HCEC 1CT (cell line): ENCODE results near the gene CACHD1.

Experiments
- DNase-seq: peaks from one replicate; pipeline ENCODE4 v3.0.0-alpha.2; 2017

CACHD1 gene

GRCh38 chr1:64555947-64556346, 86.0 kb downstream of the CACHD1 start:
- no peak for DNase-seq

DNA sequence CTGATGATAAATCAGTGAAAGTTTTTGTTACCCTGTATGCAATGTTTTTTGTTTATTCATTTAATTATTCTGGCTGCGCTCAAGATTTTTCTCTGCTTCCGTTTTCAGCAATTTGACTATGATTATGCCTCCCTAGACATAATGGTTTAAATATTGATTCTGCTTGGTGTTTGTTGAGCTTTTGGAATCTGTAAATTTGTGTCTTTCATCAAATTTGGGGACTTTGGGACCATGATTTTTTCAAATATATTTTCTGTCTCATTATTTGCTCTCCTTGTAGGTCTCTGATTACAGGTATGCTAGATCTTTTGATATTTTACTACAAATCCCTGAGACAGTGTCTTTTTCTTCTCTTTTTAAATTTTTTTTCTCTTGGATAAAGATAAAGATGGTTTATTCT, 92.1 kb downstream of the CACHD1 start:
- no peak for DNase-seq

- no peak for DNase-seq
Observed at GRCh38 chr1:64563958-64564565, 94.1 kb downstream of the CACHD1 start.

- DNase-seq, result no peak
Observed at GRCh38 chr1:64564891-64565290, 95.0 kb downstream of the CACHD1 start.

- peak; percentile 49 for DNase-seq
Observed at GRCh38 chr1:64567426-64568170, 97.7 kb downstream of the CACHD1 start.

GRCh38 chr1:64568171-64568450, 98.2 kb downstream of the CACHD1 start:
- peak; percentile 5 for DNase-seq

DNA sequence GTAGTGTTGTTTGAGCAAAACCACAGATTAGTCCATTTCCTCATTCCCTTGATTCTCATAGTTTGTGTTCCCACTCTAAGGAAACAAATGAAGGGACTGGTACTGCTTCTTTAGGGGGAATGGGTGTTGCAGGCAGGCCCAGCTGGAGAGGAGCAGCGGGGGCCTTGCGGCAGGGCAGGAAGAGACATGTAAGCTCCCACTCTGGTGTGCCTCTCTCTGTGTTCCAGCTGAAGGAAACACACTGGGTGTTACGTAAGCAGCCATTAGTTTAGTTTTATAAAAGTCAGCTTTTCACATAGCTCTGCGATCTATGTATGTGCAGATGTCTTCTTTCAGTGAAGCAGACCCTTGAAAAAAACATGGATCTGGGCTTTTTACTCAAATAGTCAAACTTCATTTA, 99.5 kb downstream of the CACHD1 start:
- DNase-seq, result no peak

- no peak for DNase-seq
Observed at GRCh38 chr1:64570267-64570855, 100.4 kb downstream of the CACHD1 start.

DNA sequence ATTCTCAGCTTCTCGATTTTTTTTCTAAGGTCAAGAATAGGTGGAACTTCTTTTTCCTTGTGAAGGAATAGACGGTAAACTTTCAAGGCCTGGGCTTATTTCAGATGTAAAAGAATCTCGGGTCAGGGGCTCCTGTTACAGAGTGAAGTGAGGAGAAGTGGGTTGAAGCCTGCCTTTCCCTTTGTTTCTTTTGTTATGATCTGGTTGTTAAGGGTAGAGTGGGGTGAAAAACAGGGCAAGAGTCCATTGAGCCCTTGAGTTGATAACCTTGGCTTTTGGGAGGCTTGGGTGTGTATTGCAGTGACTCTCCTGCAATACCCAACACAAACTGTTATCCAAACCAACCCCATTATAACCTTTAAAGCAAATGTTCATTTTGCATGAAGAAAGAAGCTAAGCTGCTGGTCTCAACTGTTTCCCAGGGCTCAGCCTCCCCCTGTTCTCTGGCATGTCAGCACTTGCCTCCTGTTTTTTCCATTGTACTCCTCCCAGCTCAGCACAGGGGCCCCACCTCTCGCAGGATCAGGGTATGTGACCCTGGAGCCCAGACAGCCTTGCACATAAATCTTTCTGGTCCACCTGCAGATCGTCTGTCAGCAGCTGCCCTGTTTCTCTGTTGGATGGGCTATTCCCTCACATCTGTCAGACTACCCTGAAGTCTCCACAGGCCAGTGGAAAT, 102.4 kb downstream of the CACHD1 start:
- no peak for DNase-seq

GRCh38 chr1:64574301-64574700, 104.4 kb downstream of the CACHD1 start:
- peak; percentile 70 for DNase-seq

DNA sequence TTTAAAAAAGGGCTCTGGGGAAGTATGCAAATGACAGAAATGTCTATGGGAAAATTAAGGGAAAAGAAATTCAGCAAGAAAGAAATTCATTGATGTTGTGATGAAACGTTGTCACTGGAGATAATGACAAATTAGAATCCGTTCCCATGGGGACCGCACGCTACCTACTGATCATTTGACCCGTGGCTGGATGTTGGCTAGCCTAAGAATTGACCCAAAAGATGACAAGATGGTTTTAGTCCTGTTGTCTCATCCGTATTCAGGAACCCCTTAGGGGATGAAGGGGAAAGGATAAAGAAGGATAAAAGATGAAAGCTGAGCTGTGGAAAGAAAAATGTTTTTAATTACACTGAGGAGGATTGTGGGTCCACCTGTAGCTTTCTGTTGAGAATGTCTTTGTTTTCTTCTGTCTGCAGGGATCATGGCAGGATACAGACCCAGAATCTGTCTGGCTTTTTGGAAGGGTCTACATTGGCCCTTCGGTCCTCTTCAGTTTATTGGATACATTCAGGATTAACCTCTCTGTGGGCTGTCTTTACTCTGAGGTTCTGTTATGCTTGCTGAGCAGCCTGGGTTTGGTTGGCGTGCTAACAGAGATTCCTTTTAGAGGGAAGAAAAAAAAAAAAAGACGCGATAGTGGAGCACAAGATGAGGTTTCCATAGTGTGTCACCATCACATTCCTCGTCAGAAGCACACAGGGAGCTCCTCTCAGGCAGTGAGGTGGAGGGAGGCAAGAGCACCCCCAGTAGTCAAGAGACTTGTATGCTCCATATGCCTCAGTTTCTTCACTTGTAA, 106.2 kb downstream of the CACHD1 start:
- DNase-seq, result no peak

- no peak for DNase-seq
Observed at GRCh38 chr1:64578270-64578973, 108.5 kb downstream of the CACHD1 start.

DNA sequence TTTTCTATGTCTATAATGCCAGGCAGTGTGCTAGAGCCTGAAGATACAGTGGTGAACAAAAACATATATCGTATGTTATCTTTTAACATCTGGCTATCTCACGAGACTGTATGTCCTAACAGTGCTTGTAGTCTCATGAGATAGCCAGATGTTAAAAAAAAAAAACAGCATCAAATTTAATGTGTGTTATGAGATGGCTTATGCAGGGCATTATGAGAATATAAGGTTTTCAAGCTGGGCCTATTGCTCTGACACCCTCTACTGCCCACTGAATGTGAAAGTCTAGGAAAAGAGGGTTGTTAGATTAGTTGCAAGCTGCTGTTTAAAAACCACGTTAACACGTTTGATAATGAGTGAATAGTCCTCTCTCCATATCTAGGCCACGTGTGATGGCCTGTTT, 109.8 kb downstream of the CACHD1 start:
- no peak for DNase-seq

GRCh38 chr1:64581135-64581842, 111.4 kb downstream of the CACHD1 start:
- no peak for DNase-seq

GRCh38 chr1:64581843-64582185, 111.9 kb downstream of the CACHD1 start:
- DNase-seq, result no peak

DNA sequence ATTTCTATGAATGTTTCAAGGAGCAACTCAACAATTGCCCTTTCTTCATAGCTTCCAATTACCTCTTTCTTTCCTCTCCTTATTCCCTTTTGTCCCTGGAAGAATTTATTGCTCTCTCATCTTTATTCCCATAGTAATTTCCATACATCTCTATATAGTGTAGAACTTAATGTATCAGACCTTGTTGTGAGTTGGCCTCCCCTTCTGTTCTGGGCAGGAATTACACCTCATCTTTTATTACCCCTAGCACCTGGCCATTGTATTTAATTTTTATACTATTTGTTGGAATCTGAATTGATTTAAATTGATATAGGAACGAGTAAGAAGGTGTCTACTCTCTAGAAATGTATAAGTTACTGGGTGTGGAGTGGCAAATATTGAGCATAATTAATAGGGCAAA, 114.5 kb downstream of the CACHD1 start:
- DNase-seq, result no peak

GRCh38 chr1:64588876-64589275, 118.9 kb downstream of the CACHD1 start:
- DNase-seq, result no peak

DNA sequence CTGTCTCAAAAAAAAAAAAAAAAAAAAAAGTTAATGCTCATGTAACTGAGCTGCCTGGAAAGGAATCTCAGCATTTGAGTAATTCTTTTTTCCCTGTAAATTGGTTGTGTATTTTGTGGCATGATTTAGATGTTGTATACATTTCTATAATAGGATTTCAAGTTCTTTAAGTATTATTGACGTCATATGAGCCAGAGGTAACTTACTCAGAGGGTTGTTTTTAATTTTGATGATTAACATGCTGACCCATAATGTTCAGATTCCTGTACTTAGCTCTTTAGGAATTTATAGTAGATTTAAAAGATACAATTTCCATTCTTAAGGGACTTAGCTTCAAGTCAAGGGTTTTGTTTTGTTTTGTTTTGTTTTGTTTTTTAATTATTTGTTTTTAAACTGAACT, 120.4 kb downstream of the CACHD1 start:
- peak; percentile 54 for DNase-seq

GRCh38 chr1:64594446-64594845, 124.5 kb downstream of the CACHD1 start:
- DNase-seq, result no peak

DNA sequence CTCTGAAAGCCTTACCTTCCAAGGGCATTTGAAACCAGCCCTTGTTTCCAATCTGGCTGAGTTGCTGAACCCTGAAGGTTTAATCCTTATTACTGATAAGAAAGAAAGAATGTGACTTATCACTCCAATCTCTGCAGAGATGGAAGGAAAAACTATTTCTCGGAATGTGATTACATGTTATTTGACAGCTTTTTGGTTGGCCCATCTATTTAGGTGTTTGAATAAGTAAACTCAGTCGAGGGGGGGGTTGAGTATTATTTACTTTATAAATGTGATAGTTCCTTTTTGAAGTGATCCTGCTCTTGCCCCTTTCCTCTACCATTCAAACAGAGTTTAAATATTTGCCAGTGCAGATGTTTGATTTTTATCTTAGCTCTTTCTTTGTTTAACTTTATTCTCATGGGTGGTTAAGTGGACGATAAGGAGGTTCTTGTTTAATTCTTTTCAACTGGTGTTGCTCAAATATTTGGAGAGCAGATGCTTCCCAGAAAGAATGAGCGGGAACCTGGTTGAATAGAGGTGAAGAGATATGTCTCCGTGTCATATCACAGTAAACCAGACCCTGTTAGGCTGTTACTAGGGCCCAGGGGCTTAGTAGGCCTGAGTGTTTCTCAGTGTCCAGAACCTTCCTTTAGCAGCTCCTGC, 126.1 kb downstream of the CACHD1 start:
- DNase-seq, result no peak

- DNase-seq, result no peak
Observed at GRCh38 chr1:64597113-64597512, 127.2 kb downstream of the CACHD1 start.
